Right lobe of liver (tissue), 6 donors: Measurements from ENCODE around the gene CCR4. TPM values are rescaled to one million over a fixed set of nuclear protein-coding genes. Genes with fewer than 3 reads are reported as not detected.

Experiments used
- ATAC-seq, 4 donors: fragments of 200-7000 bp; cut with Tn5 transposase; one replicate each; pipeline ENCODE4 v1.9.1; 2020; ENCODE audit warnings: mild to moderate bottlenecking in 4 of 4, moderate library complexity in 4 of 4
- DNase-seq, 3 donors: peaks; one replicate each; pipeline ENCODE4 v3.0.0-alpha.2; 2020
- H3K27ac ChIP-seq, 3 donors: fragments of 200-600 bp; one replicate each; pipeline ENCODE4 v1.8.0; 2022
- H3K27me3 ChIP-seq, 2 donors: fragments of 200-600 bp; one replicate each; pipeline ENCODE4 v1.8.0; 2022
- H3K36me3 ChIP-seq, 4 donors: fragments of 200-600 bp; sonication (generic) in 1 of 4; one replicate each; pipeline versions ENCODE4 v1.5.1 to v1.8.0; 2017 to 2022; ENCODE audit warnings: control low read depth in 1 of 4
- H3K4me1 ChIP-seq, 4 donors: fragments of 200-600 bp; sonication (generic) in 1 of 4; one replicate each; pipeline versions ENCODE4 v1.5.1 to v1.8.0; 2017 to 2022; ENCODE audit warnings: control low read depth in 1 of 4
- H3K4me3 ChIP-seq, 3 donors: fragments of 200-600 bp; one replicate each; pipeline ENCODE4 v1.8.0; 2022
- H3K9me3 ChIP-seq, 4 donors: fragments of 200-600 bp; sonication (generic) in 1 of 4; one replicate each; pipeline versions ENCODE4 v1.5.1 to v1.8.0; 2017 to 2022; ENCODE audit warnings: control low read depth in 1 of 4
- CTCF ChIP-seq, 4 donors: fragments of 200-600 bp in 3 of 4; fragments of 450-650 bp in 1 of 4; IDR thresholded peaks; one replicate each; pipeline versions ENCODE4 v1.5.1 to v1.8.0; 2016 to 2022; ENCODE audit warnings: antibody characterized with exemption in 4 of 4, mild to moderate bottlenecking in 2 of 4
- POLR2A ChIP-seq: fragments of 450-650 bp; IDR thresholded peaks from one replicate; pipeline ENCODE4 v1.6.1; 2017; ENCODE audit warnings: antibody characterized with exemption, mild to moderate bottlenecking
- WGBS: methylation state at CpG from one replicate; pipeline ENCODE4 v1.1.6; 2018; ENCODE audit warnings: low coverage, low lambda C conversion rate; ENCODE audit not compliant: insufficient coverage; ENCODE audit errors: missing lambda C conversion rate; 5-methylcytosine and 5-hydroxymethylcytosine counted together
- intact Hi-C, 2 donors: fragments of 100-400 bp; cut with DNase I; formaldehyde crosslinking; loops; one replicate each; pipeline versions ENCODE4 v1.11.2 to v1.14.1; 2022
- total RNA-seq, 6 experiments: library from RNA; depleted of rRNA in 2 of 6; stranded (reverse); fragments of >200 nt in 2 of 6; fragmentation: NEBNext Ultra II Directional in 3 of 6; extraction: Animal tissue kit (Norgen Biotek cat#: 25700) in 3 of 6; gene quantifications; one replicate each; pipeline versions ENCODE4 v1.1.0 to v1.2.4, GENCODE V29; 2016 to 2023
- donor health status: DM: no; HTN: yes; CAD: no.
- donor health status: DM: no; HTN: no; CAD: no.
- donor health status: DM: no; HTN: no; CAD: no.
- donor health status: DM: no; HTN: yes; CAD: no.
- donor health status: DM: no; HTN: yes; CAD: no.

The CCR4 gene
- total RNA-seq, 6 experiments from 2014 or later: 0.06 to 0.23 (median 0.11) TPM

- no peaks in the 10 kb centered on the region for H3K27me3 ChIP-seq
- ATAC-seq (no peak), DNase-seq (no peak)
- H3K27ac ChIP-seq: no peak overlapping the region
- no peaks in the 10 kb centered on the region for H3K9me3 ChIP-seq
- TF ChIP-seq CTCF (IDR thresholded peaks at IDR 0.05) (no peak), POLR2A (no peak)
- H3K4me1 ChIP-seq: no peaks in the 10 kb centered on the region
- no peak overlapping the region for H3K4me3 ChIP-seq
- no peaks in the 10 kb centered on the region for H3K36me3 ChIP-seq
- intact Hi-C loops: no loop called here
- 82% methylated on average over 4 of the region's 4 CpGs for WGBS
Measured at GRCh38 chr3:32995098-32995497, 43.7 kb downstream of the CCR4 start.

- intact Hi-C loops: no loop called here
- WGBS: 73% methylated on average over 4 of the region's 5 CpGs
Measured at GRCh38 chr3:32996048-32996754, 44.8 kb downstream of the CCR4 start.

GRCh38 chr3:32996755-32997091, 45.3 kb downstream of the CCR4 start:
- Histone ChIP-seq H3K27me3 (no peaks in the 10 kb centered on the region), H3K27ac (no peak overlapping the region), H3K9me3 (no peaks in the 10 kb centered on the region), H3K4me3 (no peak overlapping the region), H3K36me3 (no peaks in the 10 kb centered on the region), H3K4me1 (no peaks in the 10 kb centered on the region)
- no peak for TF ChIP-seq POLR2A
- no peak for TF ChIP-seq CTCF (IDR thresholded peaks at IDR 0.05)
- ATAC-seq: no peak
- WGBS: 94% methylated on average over 2 of the region's 2 CpGs
- no peak for DNase-seq
- intact Hi-C loops: no loop called here

More at GRCh38 chr3:32996048-32996754, 44.8 kb downstream of the CCR4 start:
- H3K9me3 ChIP-seq: no peaks in the 10 kb centered on the region
- no peak overlapping the region for H3K27ac ChIP-seq
- H3K4me3 ChIP-seq: no peak overlapping the region
- H3K36me3 ChIP-seq: no peaks in the 10 kb centered on the region
- no peaks in the 10 kb centered on the region for H3K4me1 ChIP-seq
- TF ChIP-seq POLR2A (no peak), CTCF (IDR thresholded peaks at IDR 0.05) (no peak)
- no peak for ATAC-seq
- no peak for DNase-seq
- no peaks in the 10 kb centered on the region for H3K27me3 ChIP-seq

- H3K4me1 ChIP-seq: peaks cover 0 to 10% (median 4%) of the 10 kb centered on the region in 4 donors
- H3K4me3 ChIP-seq: no peak overlapping the region
- no peaks in the 10 kb centered on the region for H3K27me3 ChIP-seq
- no peak for DNase-seq
- no peak for ATAC-seq
- intact Hi-C loops: no loop called here
- H3K36me3 ChIP-seq: no peaks in the 10 kb centered on the region
- TF ChIP-seq POLR2A: no peak
- no peak for TF ChIP-seq CTCF (IDR thresholded peaks at IDR 0.05)
- no peak overlapping the region for H3K27ac ChIP-seq
- H3K9me3 ChIP-seq: no peaks in the 10 kb centered on the region
- WGBS: 93% methylated on average over 8 of the region's 10 CpGs
Measured at GRCh38 chr3:32998631-32999451, 47.4 kb downstream of the CCR4 start.
